ENCODE data around the gene ZNF583. TPM values are rescaled to one million over a fixed set of nuclear protein-coding genes. Genes with fewer than 3 reads are reported as not detected.

ZNF583 gene
- total and polyA plus RNA-seq, 2 of the 8 experiments (the other 6 are each of a cell fraction or from before 2014, with no cell fraction given): 0.48 to 2.8 TPM

GRCh38 chr19:56403764-56404704, at the start of gene ZNF583 (continued):
- no peak for TF ChIP-seq TCF12 (IDR thresholded peaks at IDR 0.05; ENCODE audit: low read depth, low read length)
- TF ChIP-seq ASH2L (IDR thresholded peaks at IDR 0.05; ENCODE audit: low read length): peak; percentile 81
- peak; percentile 65 for TF ChIP-seq SAP30 (IDR thresholded peaks at IDR 0.05; ENCODE audit: insufficient read depth, insufficient replicate concordance, low read length)
- peak; percentile 72 for TF ChIP-seq POLR2AphosphoS5 (IDR thresholded peaks at IDR 0.05; ENCODE audit: low read depth, low read length)
- TF ChIP-seq JUND (IDR thresholded peaks at IDR 0.05; ENCODE audit: low read length): no peak
- TF ChIP-seq SIX5 (IDR thresholded peaks at IDR 0.05; ENCODE audit: low read depth, low read length): peak; percentile 53
- no peak for TF ChIP-seq TEAD4 (IDR thresholded peaks at IDR 0.05; ENCODE audit: low read depth, low read length)
- 0 out of 2 replicates have a peak, but pooled peaks have one; percentile 27 for TF ChIP-seq ATF3 (IDR thresholded peaks at IDR 0.05; ENCODE audit: insufficient read depth, low read depth, low read length)
- TF ChIP-seq TBP (IDR thresholded peaks at IDR 0.05; ENCODE audit: low read depth, low read length): peak; percentile 68
- no peak for TF ChIP-seq RFX5 (IDR thresholded peaks at IDR 0.05; ENCODE audit: borderline replicate concordance, low read depth, low read length)
- TF ChIP-seq KDM4A (IDR thresholded peaks at IDR 0.05; ENCODE audit: low read depth, low read length, severe bottlenecking): peak; percentile 60
- TF ChIP-seq PHF8 (conservative IDR thresholded peaks at IDR 0.05; ENCODE audit: low read depth, low read length): peak; percentile 93
- no peak for TF ChIP-seq CEBPB (IDR thresholded peaks at IDR 0.05; ENCODE audit: low read depth, low read length)
- no peak for TF ChIP-seq POU5F1 (IDR thresholded peaks at IDR 0.05; ENCODE audit: low read depth, low read length)
- no peak for TF ChIP-seq CHD1 (IDR thresholded peaks at IDR 0.05; ENCODE audit: low read depth, low read length)
- TF ChIP-seq SIRT6 (IDR thresholded peaks at IDR 0.05; ENCODE audit: low read length): no peak
- TF ChIP-seq NRF1 (IDR thresholded peaks at IDR 0.05; ENCODE audit: low read depth, low read length): peak; percentile 96

Measured in H1 (cell line).